ENCODE measurements around the gene ANKLE2. TPM values are rescaled to one million over a fixed set of nuclear protein-coding genes. Genes with fewer than 3 reads are reported as not detected.

ANKLE2 gene
- total and polyA plus RNA-seq, 2 of the 8 experiments (the other 6 are each of a cell fraction or from before 2014, with no cell fraction given), result 41.0 to 64.9 TPM

DNA sequence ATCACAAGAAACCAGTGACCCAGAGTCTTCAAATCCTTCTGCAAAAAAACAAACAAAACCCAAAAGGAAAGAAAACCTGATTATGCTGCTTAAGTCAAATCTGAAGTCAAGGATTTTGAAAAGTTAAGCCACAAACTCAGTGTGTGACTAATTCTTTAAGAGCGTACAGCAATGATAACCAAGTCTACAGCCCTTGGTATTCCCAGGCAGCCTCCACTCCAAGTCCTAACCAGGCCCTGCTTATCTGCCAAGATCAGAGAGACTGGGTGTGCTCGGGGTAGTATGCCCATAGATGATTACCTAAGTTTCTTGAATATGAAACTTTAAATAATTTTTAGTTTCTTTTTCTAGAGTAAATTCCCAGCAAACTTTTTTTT, 37.9 kb downstream of the ANKLE2 start:
- no peaks in the 10 kb centered on the region; a peak in 1 of 4 replicates for H3K79me2 ChIP-seq (ENCODE audit: control insufficient read depth in 1 of 2, insufficient read depth in 2 of 2, low read length in 2 of 2)
- H3K4me3 ChIP-seq (ENCODE audit: extremely low read depth in 1 of 4, insufficient read depth in 2 of 4, low read depth in 3 of 4, low read length in 4 of 4), result no peak overlapping the region
- H4K91ac ChIP-seq (replicated peaks; ENCODE audit: insufficient read length, low read length), result no peak overlapping the region
- H3K27me3 ChIP-seq (replicated peaks in 1 of 4; ENCODE audit: control insufficient read depth in 3 of 4, extremely low read depth in 1 of 4, insufficient read depth in 3 of 4, low read length in 3 of 4), result no peaks in the 10 kb centered on the region; a peak in 1 of 7 replicates
- H3K14ac ChIP-seq (ENCODE audit: insufficient read length), result no peak overlapping the region
- H2BK15ac ChIP-seq (ENCODE audit: low read length), result no peak overlapping the region
- H3K27ac ChIP-seq (ENCODE audit: low read depth, low read length), result no peak overlapping the region
- no peak overlapping the region for H2BK12ac ChIP-seq (ENCODE audit: low read depth, low read length)
- no peak overlapping the region for H2AK5ac ChIP-seq (ENCODE audit: low read depth, low read length)
- DNase-seq (ENCODE audit: low read depth in 1 of 2, low spot score in 2 of 2) (no peak), FAIRE-seq (no peak)
- no peak overlapping the region for H4K5ac ChIP-seq (ENCODE audit: insufficient read length, low read depth, low read length)
- no peak overlapping the region for H3K56ac ChIP-seq (replicated peaks; ENCODE audit: insufficient read length, low read depth, low read length)
- H2BK5ac ChIP-seq (ENCODE audit: low read depth, low read length), result no peak overlapping the region
- H4K20me1 ChIP-seq (replicated peaks in 1 of 2; ENCODE audit: control insufficient read depth in 1 of 2, insufficient read depth in 2 of 2, low read length in 2 of 2), result peaks cover 3 to 22% of the 10 kb centered on the region in 2 experiments
- no peaks in the 10 kb centered on the region for H3K23me2 ChIP-seq (ENCODE audit: low read depth, low read length)
- H2BK120ac ChIP-seq (replicated peaks; ENCODE audit: low read depth, low read length), result no peak overlapping the region
- CTCF ChIA-PET (ENCODE audit: partially characterized antibody), result no interaction called here
- no peak overlapping the region for H3K9ac ChIP-seq (replicated peaks in 1 of 4; ENCODE audit: extremely low read depth in 1 of 4, low read depth in 3 of 4, low read length in 3 of 4)
- no peak overlapping the region for H3K18ac ChIP-seq (ENCODE audit: extremely low read depth, low read length)
- no peak overlapping the region for H3K4me2 ChIP-seq (ENCODE audit: insufficient read depth in 1 of 2, low read depth in 2 of 2, low read length in 2 of 2)
- 100% methylated on average over 2 of the region's 2 CpGs; no CpG with 5 or more reads in 1 of the 2 experiments for WGBS, 2 experiments (ENCODE audit: extremely low coverage in 1 of 2, insufficient coverage in 1 of 2, insufficient read length in 1 of 2, insufficient replicate concordance in 2 of 2, low coverage in 1 of 2, low lambda C conversion rate in 2 of 2, missing lambda C conversion rate in 1 of 2)
- H3K36me3 ChIP-seq (ENCODE audit: control insufficient read depth in 2 of 4, insufficient read depth in 4 of 4, low read length in 3 of 4), result peaks cover 34 to 80% (median 57%) of the 10 kb centered on the region in 4 experiments
- no peaks in the 10 kb centered on the region for H3K9me3 ChIP-seq (ENCODE audit: insufficient read depth in 2 of 2, low read depth in 1 of 2, low read length in 1 of 2)
- H2AFZ ChIP-seq (ENCODE audit: low read length), result no peak overlapping the region
- H3K79me1 ChIP-seq (ENCODE audit: low read depth, low read length), result no peaks in the 10 kb centered on the region
- no peak overlapping the region for H2BK20ac ChIP-seq (ENCODE audit: low read length)
- no peak overlapping the region for H4K8ac ChIP-seq (ENCODE audit: extremely low read depth, insufficient read depth, low read length)
- no peaks in the 10 kb centered on the region for H3K4me1 ChIP-seq (replicated peaks in 1 of 4; ENCODE audit: control insufficient read depth in 3 of 4, insufficient read depth in 4 of 4, low read length in 3 of 4)
- POLR2A ChIA-PET (ENCODE audit: partially characterized antibody), result interaction anchor here (0.7 to 5.7 kb wide), 5 partner anchors 10 to 32 kb away, joined by 3 to 21 read pairs (median 3); partner anchors contain the start of gene PGAM5
- H3K23ac ChIP-seq (ENCODE audit: insufficient read length), result no peak overlapping the region
- H3K4ac ChIP-seq (replicated peaks; ENCODE audit: insufficient read length, low read depth, low read length), result no peak overlapping the region
- TF ChIP-seq CHD2 (IDR thresholded peaks at IDR 0.05; ENCODE audit: low read length), result no peak
- TF ChIP-seq SRF (IDR thresholded peaks at IDR 0.05; ENCODE audit: low read depth, low read length), result no peak
- TF ChIP-seq SUZ12 (IDR thresholded peaks at IDR 0.05; ENCODE audit: low read length), result no peak
- TF ChIP-seq ZNF274 (IDR thresholded peaks at IDR 0.05; ENCODE audit: borderline replicate concordance, extremely low read depth, low read length), result no peak
- no peak for TF ChIP-seq HDAC6 (IDR thresholded peaks at IDR 0.05; ENCODE audit: low read depth, low read length)
- no peak for TF ChIP-seq BCL11A (IDR thresholded peaks at IDR 0.05; ENCODE audit: low read depth in 2 of 2, low read length in 2 of 2)
- TF ChIP-seq, protein P1, sequence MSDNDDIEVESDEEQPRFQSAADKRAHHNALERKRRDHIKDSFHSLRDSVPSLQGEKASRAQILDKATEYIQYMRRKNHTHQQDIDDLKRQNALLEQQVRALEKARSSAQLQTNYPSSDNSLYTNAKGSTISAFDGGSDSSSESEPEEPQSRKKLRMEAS (IDR thresholded peaks at IDR 0.05), result no peak
- TF ChIP-seq JUND (IDR thresholded peaks at IDR 0.05; ENCODE audit: low read length), result no peak

All from H1 (cell line).